CD4-positive, alpha-beta T cell (primary cell): ENCODE data around the gene DNAH9. TPM values are rescaled to one million over a fixed set of nuclear protein-coding genes. Genes with fewer than 3 reads are reported as not detected.

ENCODE experiments used
- ATAC-seq: fragments of 200-7000 bp; cut with Tn5 transposase; one replicate; pipeline ENCODE4 v1.10.0; 2022; ENCODE audit warnings: mild to moderate bottlenecking; ENCODE audit not compliant: poor library complexity
- CTCF ChIA-PET: fragments of 350-600 bp; sonication (Branson Sonifier 250); formaldehyde crosslinking; loops from one replicate; lab custom pipeline; 2021; ENCODE audit warnings: antibody characterized with exemption, inconsistent platforms; lab: Charles Lee
- POLR2A ChIA-PET: fragments of 350-600 bp; sonication (Branson Sonifier 250); formaldehyde crosslinking; loops from one replicate; lab custom pipeline; 2021; ENCODE audit warnings: antibody characterized with exemption, inconsistent platforms; lab: Charles Lee
- DNase-seq, 14 experiments: peaks; one replicate each; pipeline ENCODE4 v3.0.0-alpha.2; 2013 to 2020; ENCODE audit warnings: mixed read lengths in 2 of 14
- H3K27ac ChIP-seq, 2 donors: one replicate each; pipeline versions ENCODE4 v1.5.1 to v1.7.0; 2013; ENCODE audit warnings: low read length in 2 of 2, low read depth in 1 of 2, mild to moderate bottlenecking in 1 of 2
- H3K27me3 ChIP-seq, 2 experiments: 1 replicate in 1 of 2; 2 replicates in 1 of 2; pipeline versions ENCODE4 v1.6.1 to v1.7.0; 2013; ENCODE audit warnings: low read length in 2 of 2, control low read depth in 1 of 2, mild to moderate bottlenecking in 1 of 2, moderate library complexity in 1 of 2; ENCODE audit not compliant: insufficient read depth in 2 of 2, control insufficient read depth in 1 of 2
- H3K36me3 ChIP-seq: one replicate; pipeline ENCODE4 v1.6.1; 2013; ENCODE audit warnings: low read length, control low read depth; ENCODE audit not compliant: insufficient read depth
- H3K4me1 ChIP-seq: one replicate; pipeline ENCODE4 v1.6.1; 2013; ENCODE audit warnings: low read length, control low read depth; ENCODE audit not compliant: insufficient read depth
- H3K4me3 ChIP-seq: one replicate; pipeline ENCODE4 v1.5.1; 2013; ENCODE audit warnings: mild to moderate bottlenecking, low read length, moderate library complexity
- H3K9me3 ChIP-seq, 2 experiments: 1 replicate in 1 of 2; 2 replicates in 1 of 2; pipeline versions ENCODE4 v1.6.1 to v1.7.0; 2013; ENCODE audit warnings: low read length in 2 of 2, mild to moderate bottlenecking in 2 of 2, control low read depth in 1 of 2, moderate library complexity in 1 of 2; ENCODE audit not compliant: control insufficient read depth in 1 of 2, insufficient read depth in 1 of 2
- H3K27ac Mint-ChIP-seq: one replicate; pipeline ENCODE4 v1.8.0; 2020; ENCODE audit warnings: mixed read lengths
- H3K27me3 Mint-ChIP-seq: one replicate; pipeline ENCODE4 v1.8.0; 2021; ENCODE audit warnings: mixed read lengths
- H3K36me3 Mint-ChIP-seq: one replicate; pipeline ENCODE4 v1.8.0; 2021; ENCODE audit warnings: low read depth, mixed read lengths
- H3K4me1 Mint-ChIP-seq: one replicate; pipeline ENCODE4 v1.8.0; 2021; ENCODE audit warnings: low read depth, mixed read lengths
- H3K4me3 Mint-ChIP-seq: one replicate; pipeline ENCODE4 v1.8.0; 2020; ENCODE audit warnings: mild to moderate bottlenecking, mixed read lengths
- H3K9me3 Mint-ChIP-seq: one replicate; pipeline ENCODE4 v1.8.0; 2020; ENCODE audit warnings: mixed read lengths
- intact Hi-C, 2 experiments: fragments of 100-400 bp; cut with DNase I in 1 of 2; cut with micrococcal nuclease in 1 of 2; formaldehyde crosslinking; loops; one replicate each; pipeline versions ENCODE4 v1.15.1 to v1.9.0; 2023 to 2025; cut with DNase I, micrococcal nuclease
- total RNA-seq, 174 experiments: library from RNA in 2 of 174; stranded (reverse) in 2 of 174; gene quantifications; one replicate each; pipeline ENCODE4 v1.2.3 and lab custom pipeline; 2021 to 2026
- TF ChIP-seq, protein P1 (sequence below): fragments of 200-600 bp; IDR thresholded peaks from one replicate; pipeline ENCODE4 v1.8.0; 2022; ENCODE audit warnings: antibody characterized with exemption, mild to moderate bottlenecking

Gene DNAH9
- total RNA-seq, 2 experiments from 2014 or later: not detected

DNA sequence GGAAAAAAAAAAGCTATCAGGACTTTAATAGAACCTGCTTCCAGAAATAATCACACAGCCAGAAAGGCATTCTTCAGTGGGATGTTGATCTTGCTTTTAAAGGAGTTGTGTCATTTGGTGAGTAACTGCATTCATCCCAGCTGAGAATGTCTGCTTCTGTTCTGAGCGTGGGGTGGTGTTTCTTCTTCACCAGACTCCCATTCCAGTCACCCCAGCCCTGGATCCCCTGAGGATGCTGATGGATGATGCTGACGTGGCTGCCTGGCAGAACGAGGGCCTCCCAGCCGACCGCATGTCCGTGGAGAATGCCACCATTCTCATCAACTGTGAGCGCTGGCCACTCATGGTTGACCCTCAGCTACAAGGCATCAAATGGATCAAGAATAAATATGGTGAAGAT is 276.5 kb downstream of the DNAH9 start:
- intact Hi-C loops: no loop called here
- Mint-ChIP-seq H3K9me3 (no peaks in the 10 kb centered on the region), H3K4me3 (no peak overlapping the region), H3K4me1 (no peaks in the 10 kb centered on the region), H3K36me3 (no peaks in the 10 kb centered on the region), H3K27ac (no peak overlapping the region), H3K27me3 (no peaks in the 10 kb centered on the region)
- TF ChIP-seq, protein P1, sequence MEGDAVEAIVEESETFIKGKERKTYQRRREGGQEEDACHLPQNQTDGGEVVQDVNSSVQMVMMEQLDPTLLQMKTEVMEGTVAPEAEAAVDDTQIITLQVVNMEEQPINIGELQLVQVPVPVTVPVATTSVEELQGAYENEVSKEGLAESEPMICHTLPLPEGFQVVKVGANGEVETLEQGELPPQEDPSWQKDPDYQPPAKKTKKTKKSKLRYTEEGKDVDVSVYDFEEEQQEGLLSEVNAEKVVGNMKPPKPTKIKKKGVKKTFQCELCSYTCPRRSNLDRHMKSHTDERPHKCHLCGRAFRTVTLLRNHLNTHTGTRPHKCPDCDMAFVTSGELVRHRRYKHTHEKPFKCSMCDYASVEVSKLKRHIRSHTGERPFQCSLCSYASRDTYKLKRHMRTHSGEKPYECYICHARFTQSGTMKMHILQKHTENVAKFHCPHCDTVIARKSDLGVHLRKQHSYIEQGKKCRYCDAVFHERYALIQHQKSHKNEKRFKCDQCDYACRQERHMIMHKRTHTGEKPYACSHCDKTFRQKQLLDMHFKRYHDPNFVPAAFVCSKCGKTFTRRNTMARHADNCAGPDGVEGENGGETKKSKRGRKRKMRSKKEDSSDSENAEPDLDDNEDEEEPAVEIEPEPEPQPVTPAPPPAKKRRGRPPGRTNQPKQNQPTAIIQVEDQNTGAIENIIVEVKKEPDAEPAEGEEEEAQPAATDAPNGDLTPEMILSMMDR: no peak
- CTCF ChIA-PET: no interaction called here
- no peaks in the 10 kb centered on the region for H3K36me3 ChIP-seq
- no peak overlapping the region for H3K27ac ChIP-seq
- POLR2A ChIA-PET: no interaction called here
- peaks cover 0 to 6% of the 10 kb centered on the region in 2 experiments for H3K9me3 ChIP-seq
- no peaks in the 10 kb centered on the region for H3K4me1 ChIP-seq
- no peak for DNase-seq
- no peak for ATAC-seq
- H3K27me3 ChIP-seq: no peaks in the 10 kb centered on the region
- no peak overlapping the region for H3K4me3 ChIP-seq

DNA sequence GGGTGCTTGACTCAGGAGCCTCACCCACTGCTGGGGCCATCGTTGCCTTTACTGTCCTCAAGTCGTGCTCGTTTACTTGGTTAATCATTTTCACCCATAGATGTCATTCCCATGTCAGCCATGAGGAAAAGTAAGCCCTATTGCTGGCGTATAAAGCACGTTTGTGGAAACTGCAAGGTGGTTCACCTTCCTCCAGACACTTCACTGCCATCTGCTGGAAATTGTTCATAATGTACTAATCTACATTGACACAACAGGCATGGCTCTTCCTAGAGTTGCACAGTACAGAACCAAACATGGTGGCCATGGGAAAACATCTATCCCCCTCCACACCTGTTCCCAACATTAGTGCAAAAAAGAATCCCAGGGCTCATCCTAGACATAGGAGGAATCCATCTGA is 282.4 kb downstream of the DNAH9 start:
- Mint-ChIP-seq H3K9me3 (no peaks in the 10 kb centered on the region), H3K36me3 (no peaks in the 10 kb centered on the region), H3K4me1 (no peaks in the 10 kb centered on the region), H3K27ac (no peak overlapping the region), H3K27me3 (no peaks in the 10 kb centered on the region), H3K4me3 (no peak overlapping the region)
- intact Hi-C loops: no loop called here
- Histone ChIP-seq H3K4me3 (no peak overlapping the region), H3K27me3 (no peaks in the 10 kb centered on the region), H3K9me3 (peaks cover 0 to 3% of the 10 kb centered on the region in 2 experiments), H3K36me3 (no peaks in the 10 kb centered on the region), H3K4me1 (no peaks in the 10 kb centered on the region), H3K27ac (no peak overlapping the region)
- DNase-seq (no peak), ATAC-seq (no peak)
- POLR2A ChIA-PET: no interaction called here
- CTCF ChIA-PET: no interaction called here
- TF ChIP-seq, protein P1: no peak

DNA sequence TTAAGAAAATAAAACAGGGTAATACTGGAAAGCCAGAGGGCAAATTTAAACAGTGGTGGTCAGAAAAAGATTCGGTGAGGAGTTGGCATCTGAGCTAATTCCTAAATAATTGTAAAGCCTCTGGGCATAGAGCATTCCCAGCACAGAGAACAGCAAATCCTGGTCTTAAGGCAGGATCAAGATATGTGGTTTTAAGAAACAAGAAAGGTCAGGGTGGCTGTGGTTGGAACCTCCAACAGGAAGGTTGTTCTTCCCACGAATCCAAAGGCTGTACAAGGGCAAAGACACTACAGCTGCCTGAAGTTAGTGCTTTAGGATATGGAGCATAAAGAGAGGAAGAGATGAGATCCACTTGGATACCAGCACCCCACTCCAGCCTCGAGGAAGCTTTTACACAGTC is 284.4 kb downstream of the DNAH9 start:
- Histone ChIP-seq H3K36me3 (no peaks in the 10 kb centered on the region), H3K4me3 (no peak overlapping the region), H3K27ac (no peak overlapping the region), H3K9me3 (peaks cover 0 to 3% of the 10 kb centered on the region in 2 experiments), H3K27me3 (no peaks in the 10 kb centered on the region), H3K4me1 (no peaks in the 10 kb centered on the region)
- ChIA-PET CTCF (no interaction called here), POLR2A (no interaction called here)
- TF ChIP-seq, protein P1: no peak
- no peaks in the 10 kb centered on the region for H3K36me3 Mint-ChIP-seq
- H3K27me3 Mint-ChIP-seq: no peaks in the 10 kb centered on the region
- no peaks in the 10 kb centered on the region for H3K9me3 Mint-ChIP-seq
- H3K27ac Mint-ChIP-seq: no peak overlapping the region
- intact Hi-C loops: no loop called here
- no peak overlapping the region for H3K4me3 Mint-ChIP-seq
- H3K4me1 Mint-ChIP-seq: no peaks in the 10 kb centered on the region
- DNase-seq (no peak), ATAC-seq (no peak)
